Stimulated activated CD4-positive, alpha-beta T cell treated with anti-CD3 and anti-CD28 coated beads, Interleukin-2, amount 100 ng/mL, for 4 hours (primary cell): Measurements from ENCODE around the gene RPIA.
"Not testable (repeated sequence)": the region's sequence is repeated elsewhere in the genome, so short reads cannot be mapped to it uniquely, and the experiment has no call there.

Source experiments
- DNase-seq: peaks from one replicate; pipeline ENCODE4 v3.0.0-alpha.2; 2020; ENCODE audit warnings: low read depth

Gene RPIA

GRCh38 chr2:88735133-88735532 is 43.7 kb downstream of the RPIA start:
- DNase-seq, result no peak

GRCh38 chr2:88735853-88736252 is 44.4 kb downstream of the RPIA start:
- peak; percentile 54 for DNase-seq

GRCh38 chr2:88736437-88736836 is 45.0 kb downstream of the RPIA start:
- DNase-seq, result no peak

- no peak for DNase-seq
These were observed 45.9 kb downstream of the RPIA start for GRCh38 chr2:88737385-88737784.

- no peak for DNase-seq
These were observed 46.8 kb downstream of the RPIA start for GRCh38 chr2:88738271-88738670.

- DNase-seq, result peak; percentile 60
These were observed 48.6 kb downstream of the RPIA start for GRCh38 chr2:88739985-88740600.

GRCh38 chr2:88746929-88747490 is 55.5 kb downstream of the RPIA start:
- no peak for DNase-seq

GRCh38 chr2:88747990-88748389 is 56.5 kb downstream of the RPIA start:
- DNase-seq, result no peak

- no peak for DNase-seq
These were observed 60.3 kb downstream of the RPIA start for GRCh38 chr2:88751768-88752167.

- peak; percentile 16 for DNase-seq
These were observed 62.5 kb downstream of the RPIA start for GRCh38 chr2:88753833-88754584.

- DNase-seq, result no peak
These were observed 63.3 kb downstream of the RPIA start for GRCh38 chr2:88754585-88755320.

- DNase-seq, result no peak
These were observed 64.4 kb downstream of the RPIA start for GRCh38 chr2:88755836-88756235.

- DNase-seq, result no peak
These were observed 65.6 kb downstream of the RPIA start for GRCh38 chr2:88757025-88757424.

GRCh38 chr2:88758702-88759101 is 67.2 kb downstream of the RPIA start:
- DNase-seq, result not testable (repeated sequence)

- no peak for DNase-seq
These were observed 69.5 kb downstream of the RPIA start for GRCh38 chr2:88760819-88761598.

- no peak for DNase-seq
These were observed 72.8 kb downstream of the RPIA start for GRCh38 chr2:88764141-88764849.

GRCh38 chr2:88764850-88765153 is 73.3 kb downstream of the RPIA start:
- no peak for DNase-seq

- peak; percentile 60 for DNase-seq
These were observed 73.8 kb downstream of the RPIA start for GRCh38 chr2:88765154-88765888.

GRCh38 chr2:88765889-88766481 is 74.5 kb downstream of the RPIA start:
- DNase-seq, result not testable (repeated sequence)

GRCh38 chr2:88770016-88770415 is 78.5 kb downstream of the RPIA start:
- DNase-seq, result no peak
